Measurements from ENCODE around the gene PTCHD4. TPM values are rescaled to one million over a fixed set of nuclear protein-coding genes. Genes with fewer than 3 reads are reported as not detected.

PTCHD4 gene
- total RNA-seq, 1 experiment from 2014 or later: 8.9 TPM

- no peak for DNase-seq (ENCODE audit: low read depth, low spot score)
- in situ Hi-C loops (cut with HindIII; ENCODE audit: low pct_unique_long_range_greater_than_20kb, low sequenced_read_pairs): no loop called here
Measured at GRCh38 chr6:48069280-48069679, 41.7 kb downstream of the PTCHD4 start.

DNA sequence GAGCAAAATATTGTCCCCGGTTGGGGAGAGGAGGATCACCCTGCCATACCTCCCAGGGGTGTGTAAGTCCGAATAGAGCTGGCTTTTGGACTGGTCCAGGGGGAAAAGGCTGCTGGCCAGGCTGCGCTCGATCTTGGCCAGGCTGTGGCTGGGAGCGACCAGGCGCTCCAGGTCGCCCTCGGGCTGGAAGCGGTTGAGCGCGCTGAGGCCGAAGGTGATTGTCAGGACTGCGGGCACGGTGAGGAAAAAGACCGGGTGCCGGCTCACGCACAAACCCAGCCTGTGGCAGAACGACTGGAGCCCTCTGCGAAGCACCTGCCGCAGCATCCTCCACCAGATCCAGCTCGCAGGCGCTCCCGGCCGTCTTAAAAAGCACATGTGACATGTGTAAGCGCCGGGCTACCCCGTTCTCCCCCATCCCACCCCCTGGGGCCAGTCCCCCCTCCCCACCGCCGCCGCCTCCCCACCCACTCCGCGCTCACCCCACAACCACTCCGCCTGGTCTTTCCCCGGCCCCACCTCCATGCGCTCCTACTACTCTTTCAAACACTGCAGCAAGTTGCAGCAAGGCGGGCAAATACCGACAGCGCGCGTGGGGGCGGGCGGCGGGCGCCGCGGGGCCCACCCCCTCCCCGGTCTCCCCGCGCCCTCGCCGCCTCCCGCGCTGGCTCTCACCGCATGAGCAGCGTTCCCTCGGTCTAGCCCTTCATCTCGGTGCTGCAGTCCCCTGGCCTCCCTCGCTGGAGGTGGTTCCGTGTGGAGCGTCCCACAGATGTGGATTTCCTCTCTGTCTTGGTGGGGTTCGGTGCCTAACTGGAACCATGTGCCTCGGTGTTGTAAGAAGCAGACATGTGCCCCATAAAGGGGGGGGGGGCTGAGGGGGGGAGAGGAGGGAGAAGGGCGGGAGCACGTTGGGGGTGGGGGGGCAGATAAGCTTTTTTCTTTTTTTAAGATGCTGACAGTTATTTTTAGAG is 42.4 kb downstream of the PTCHD4 start:
- in situ Hi-C loops (cut with HindIII; ENCODE audit: low pct_unique_long_range_greater_than_20kb, low sequenced_read_pairs): no loop called here
- DNase-seq (ENCODE audit: low read depth, low spot score): no peak

GRCh38 chr6:48067886-48068277 is 43.1 kb downstream of the PTCHD4 start:
- DNase-seq (ENCODE audit: low read depth, low spot score): no peak
- in situ Hi-C loops (cut with HindIII; ENCODE audit: low pct_unique_long_range_greater_than_20kb, low sequenced_read_pairs): no loop called here

- in situ Hi-C loops (cut with HindIII; ENCODE audit: low pct_unique_long_range_greater_than_20kb, low sequenced_read_pairs): no loop called here
- no peak for DNase-seq (ENCODE audit: low read depth, low spot score)
Measured at GRCh38 chr6:48067148-48067712, 43.8 kb downstream of the PTCHD4 start.

DNA sequence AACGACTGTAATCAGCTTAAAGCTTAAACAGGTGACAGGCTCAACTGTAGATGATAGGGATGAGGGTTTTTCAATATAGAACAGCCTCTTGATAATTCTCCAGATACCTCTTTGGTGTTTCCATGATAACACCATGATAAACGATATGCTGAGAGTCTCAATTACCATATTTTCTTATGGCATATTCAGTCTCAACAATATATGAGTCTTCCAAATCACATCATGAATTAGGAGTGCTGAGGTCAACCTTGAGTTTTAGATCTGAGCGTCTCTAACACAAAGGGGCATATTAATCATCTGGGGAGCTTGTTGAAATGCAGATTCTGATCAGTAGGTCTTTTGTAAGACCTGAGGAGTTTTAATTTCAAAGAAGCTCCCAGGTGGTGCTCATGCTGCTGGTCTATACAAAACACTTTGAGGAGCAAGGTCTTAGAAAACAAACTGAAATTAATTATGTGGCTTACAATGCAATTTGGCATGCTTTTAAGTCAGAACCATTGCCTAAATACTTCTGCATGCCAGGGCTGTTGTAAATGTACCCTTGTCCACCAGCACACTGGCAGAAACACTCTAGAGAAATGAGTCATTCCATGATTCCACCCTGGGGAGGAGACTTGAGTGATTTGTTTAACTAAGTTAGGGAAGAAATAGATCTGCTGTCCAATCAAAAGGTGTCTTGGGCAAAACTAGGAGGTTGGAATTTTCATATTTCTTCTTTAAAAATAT is 49.6 kb downstream of the PTCHD4 start:
- in situ Hi-C loops (cut with HindIII; ENCODE audit: low pct_unique_long_range_greater_than_20kb, low sequenced_read_pairs): no loop called here
- DNase-seq (ENCODE audit: low read depth, low spot score): peak; percentile 15

All from SK-MEL-5 (cell line).